Measurements from ENCODE around the gene PIK3CG.
"Not testable (repeated sequence)": the region's sequence is repeated elsewhere in the genome, so short reads cannot be mapped to it uniquely, and the experiment has no call there.

PIK3CG gene

GRCh38 chr7:106823631-106824030, 41.5 kb upstream of the PIK3CG start:
- H3K4me3 Mint-ChIP-seq = no peak overlapping the region
- no peak overlapping the region for H3K27ac Mint-ChIP-seq
- H3K36me3 Mint-ChIP-seq (ENCODE audit: low read depth) = no peaks in the 10 kb centered on the region
- no peak for TF ChIP-seq CTCF (IDR thresholded peaks at IDR 0.05; ENCODE audit: unreplicated experiment in 3 of 3)
- H3K27me3 Mint-ChIP-seq (ENCODE audit: low read depth) = no peaks in the 10 kb centered on the region
- no peaks in the 10 kb centered on the region for H3K4me1 Mint-ChIP-seq
- H3K9me3 Mint-ChIP-seq = no peaks in the 10 kb centered on the region

- H3K27ac Mint-ChIP-seq = no peak overlapping the region
- no peaks in the 10 kb centered on the region for H3K27me3 Mint-ChIP-seq (ENCODE audit: low read depth)
- H3K36me3 Mint-ChIP-seq (ENCODE audit: low read depth) = no peaks in the 10 kb centered on the region
- no peak overlapping the region for H3K4me3 Mint-ChIP-seq
- H3K9me3 Mint-ChIP-seq = no peaks in the 10 kb centered on the region
- TF ChIP-seq CTCF (IDR thresholded peaks at IDR 0.05; ENCODE audit: unreplicated experiment in 3 of 3) = no peak
- H3K4me1 Mint-ChIP-seq = no peaks in the 10 kb centered on the region
Observed at GRCh38 chr7:106824458-106824857, 40.6 kb upstream of the PIK3CG start.

- no peak overlapping the region for H3K4me3 Mint-ChIP-seq
- no peaks in the 10 kb centered on the region for H3K27me3 Mint-ChIP-seq (ENCODE audit: low read depth)
- H3K27ac Mint-ChIP-seq = no peak overlapping the region
- TF ChIP-seq CTCF (IDR thresholded peaks at IDR 0.05; ENCODE audit: unreplicated experiment in 3 of 3) = no peak
- H3K9me3 Mint-ChIP-seq = peaks cover 5% of the 10 kb centered on the region
- H3K36me3 Mint-ChIP-seq (ENCODE audit: low read depth) = no peaks in the 10 kb centered on the region
- H3K4me1 Mint-ChIP-seq = no peaks in the 10 kb centered on the region
Observed at GRCh38 chr7:106827626-106828025, 37.5 kb upstream of the PIK3CG start.

- Mint-ChIP-seq H3K9me3 (peaks cover 5% of the 10 kb centered on the region), H3K4me1 (no peaks in the 10 kb centered on the region), H3K4me3 (no peak overlapping the region), H3K36me3 (ENCODE audit: low read depth) (no peaks in the 10 kb centered on the region), H3K27me3 (ENCODE audit: low read depth) (no peaks in the 10 kb centered on the region), H3K27ac (no peak overlapping the region)
- no peak for TF ChIP-seq CTCF (IDR thresholded peaks at IDR 0.05; ENCODE audit: unreplicated experiment in 3 of 3)
Observed at GRCh38 chr7:106829496-106829895, 35.6 kb upstream of the PIK3CG start.

GRCh38 chr7:106830896-106831295, 34.2 kb upstream of the PIK3CG start:
- not testable (repeated sequence) for H3K36me3 Mint-ChIP-seq (ENCODE audit: low read depth); H3K27ac Mint-ChIP-seq; H3K4me1 Mint-ChIP-seq; H3K4me3 Mint-ChIP-seq; H3K27me3 Mint-ChIP-seq (ENCODE audit: low read depth); H3K9me3 Mint-ChIP-seq

GRCh38 chr7:106836816-106837215, 28.3 kb upstream of the PIK3CG start:
- peaks cover 3% of the 10 kb centered on the region for H3K4me1 Mint-ChIP-seq
- H3K36me3 Mint-ChIP-seq (ENCODE audit: low read depth) = no peaks in the 10 kb centered on the region
- H3K27me3 Mint-ChIP-seq (ENCODE audit: low read depth) = no peaks in the 10 kb centered on the region
- H3K4me3 Mint-ChIP-seq = no peak overlapping the region
- no peaks in the 10 kb centered on the region for H3K9me3 Mint-ChIP-seq
- no peak for TF ChIP-seq CTCF (IDR thresholded peaks at IDR 0.05; ENCODE audit: unreplicated experiment in 3 of 3)
- H3K27ac Mint-ChIP-seq = no peak overlapping the region
